Measurements from ENCODE around the gene TUBA8. TPM values are rescaled to one million over a fixed set of nuclear protein-coding genes. Genes with fewer than 3 reads are reported as not detected.

The TUBA8 gene
- total and polyA plus RNA-seq, 3 experiments from 2014 or later = 1.2 to 1.6 TPM; not detected in 1

- H3K4me1 Mint-ChIP-seq = peaks cover 57 to 67% (median 67%) of the 10 kb centered on the region in 3 donors
These were observed 32.1 kb upstream of the TUBA8 start for GRCh38 chr22:18078329-18079041.

DNA sequence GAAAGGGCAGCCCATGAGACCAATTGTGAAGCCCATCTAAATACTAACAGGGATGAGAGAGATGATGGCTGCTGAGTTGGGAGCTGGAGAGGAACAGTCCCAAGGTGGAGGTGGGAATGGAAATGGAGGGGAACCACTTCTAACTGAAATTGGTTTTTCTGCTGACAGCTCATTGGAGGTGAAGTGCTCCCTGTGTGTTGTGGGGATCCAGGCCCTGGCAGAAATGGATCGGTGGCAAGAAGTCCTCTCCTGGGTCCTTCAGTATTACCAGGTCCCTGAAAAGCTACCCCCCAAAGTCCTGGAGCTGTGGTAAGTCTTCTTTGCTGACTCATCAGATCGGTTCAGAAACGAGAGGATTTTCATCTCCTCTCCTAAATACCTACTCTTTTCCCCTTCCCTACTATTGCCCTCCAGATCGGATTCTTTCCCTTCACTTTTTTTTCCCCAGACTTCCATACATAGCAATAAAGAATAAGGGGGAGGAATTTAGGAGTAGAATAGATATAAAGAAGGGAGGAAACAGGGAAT lies 30.8 kb upstream of the TUBA8 start:
- H3K4me1 Mint-ChIP-seq = peaks cover 57 to 67% (median 67%) of the 10 kb centered on the region in 3 donors
- H3K36me3 Mint-ChIP-seq = peaks cover 5 to 57% (median 26%) of the 10 kb centered on the region in 3 donors
- Histone ChIP-seq H3K27me3 (ENCODE audit: insufficient read depth, low read length, poor library complexity, severe bottlenecking) (no peaks in the 10 kb centered on the region), H3K36me3 (ENCODE audit: insufficient read depth, low read length) (peaks cover 19% of the 10 kb centered on the region), H3K4me3 (ENCODE audit: low read length) (no peak overlapping the region), H3K9me3 (ENCODE audit: low read length) (no peaks in the 10 kb centered on the region), H3K4me1 (ENCODE audit: insufficient read depth, low read length) (peaks cover 37% of the 10 kb centered on the region), H3K27ac (ENCODE audit: low read depth, low read length) (no peak overlapping the region)
- ChIA-PET CTCF (interaction anchor here (1.4 kb wide), 1 partner anchor 338 kb away, joined by 5 read pairs; no protein-coding TSS in a partner anchor), POLR2A (interaction anchor here (1.4 kb wide), 1 partner anchor 10 kb away, joined by 3 read pairs; no protein-coding TSS in a partner anchor)
- H3K27ac Mint-ChIP-seq = peak overlapping the region in 6 of 8 donors; percentile 51 to 92 (median 66)
- DNase-seq = no peak
- H3K9me3 Mint-ChIP-seq = no peaks in the 10 kb centered on the region
- peak overlapping the region; percentile 79 to 99 (median 93) for H3K4me3 Mint-ChIP-seq
- no peaks in the 10 kb centered on the region for H3K27me3 Mint-ChIP-seq

More at GRCh38 chr22:18078329-18079041, 32.1 kb upstream of the TUBA8 start:
- CTCF ChIA-PET = interaction anchor here (0.8 to 7.4 kb wide), 4 partner anchors 73 to 907 kb away, joined by 3 to 115 read pairs (median 4); no protein-coding TSS in a partner anchor
- peak overlapping the region; percentile 81 to 100 (median 97) for H3K27ac Mint-ChIP-seq
- no peaks in the 10 kb centered on the region for H3K27me3 Mint-ChIP-seq
- peak overlapping the region; percentile 91 to 99 (median 95) for H3K4me3 Mint-ChIP-seq
- H3K9me3 Mint-ChIP-seq = no peaks in the 10 kb centered on the region
- POLR2A ChIA-PET = interaction anchor here (1.4 to 2.0 kb wide), 3 partner anchors 11 to 71 kb away, joined by 3 to 24 read pairs (median 4); partner anchors contain the start of gene USP18
- Histone ChIP-seq H3K27me3 (ENCODE audit: insufficient read depth, low read length, poor library complexity, severe bottlenecking) (no peaks in the 10 kb centered on the region), H3K4me1 (ENCODE audit: insufficient read depth, low read length) (peaks cover 37% of the 10 kb centered on the region), H3K36me3 (ENCODE audit: insufficient read depth, low read length) (peaks cover 14% of the 10 kb centered on the region), H3K9me3 (ENCODE audit: low read length) (no peaks in the 10 kb centered on the region), H3K4me3 (ENCODE audit: low read length) (peak overlapping the region; percentile 93), H3K27ac (ENCODE audit: low read depth, low read length) (peak overlapping the region; percentile 84)
- H3K36me3 Mint-ChIP-seq = peaks cover 5 to 50% (median 26%) of the 10 kb centered on the region in 3 donors
- DNase-seq = peak in 4 of 5 donors; percentile 10 to 58 (median 33)

- Histone ChIP-seq H3K4me1 (ENCODE audit: insufficient read depth, low read length) (peaks cover 30% of the 10 kb centered on the region), H3K27me3 (ENCODE audit: insufficient read depth, low read length, poor library complexity, severe bottlenecking) (no peaks in the 10 kb centered on the region), H3K9me3 (ENCODE audit: low read length) (no peaks in the 10 kb centered on the region), H3K4me3 (ENCODE audit: low read length) (no peak overlapping the region), H3K36me3 (ENCODE audit: insufficient read depth, low read length) (peaks cover 19% of the 10 kb centered on the region), H3K27ac (ENCODE audit: low read depth, low read length) (no peak overlapping the region)
- ChIA-PET CTCF (interaction anchor here (0.6 kb wide), 1 partner anchor 24 kb away, joined by 3 read pairs; no protein-coding TSS in a partner anchor), POLR2A (no interaction called here)
- no peaks in the 10 kb centered on the region for H3K27me3 Mint-ChIP-seq
- H3K4me3 Mint-ChIP-seq = peak overlapping the region in 1 of 7 donors; percentile 67
- peaks cover 5 to 73% (median 29%) of the 10 kb centered on the region in 3 donors for H3K36me3 Mint-ChIP-seq
- no peaks in the 10 kb centered on the region for H3K9me3 Mint-ChIP-seq
- H3K4me1 Mint-ChIP-seq = peaks cover 51 to 60% (median 59%) of the 10 kb centered on the region in 3 donors
- no peak for DNase-seq
- peak overlapping the region in 3 of 8 donors; percentile 9 to 92 (median 22) for H3K27ac Mint-ChIP-seq
These were observed 29.2 kb upstream of the TUBA8 start for GRCh38 chr22:18081416-18081815.

DNA sequence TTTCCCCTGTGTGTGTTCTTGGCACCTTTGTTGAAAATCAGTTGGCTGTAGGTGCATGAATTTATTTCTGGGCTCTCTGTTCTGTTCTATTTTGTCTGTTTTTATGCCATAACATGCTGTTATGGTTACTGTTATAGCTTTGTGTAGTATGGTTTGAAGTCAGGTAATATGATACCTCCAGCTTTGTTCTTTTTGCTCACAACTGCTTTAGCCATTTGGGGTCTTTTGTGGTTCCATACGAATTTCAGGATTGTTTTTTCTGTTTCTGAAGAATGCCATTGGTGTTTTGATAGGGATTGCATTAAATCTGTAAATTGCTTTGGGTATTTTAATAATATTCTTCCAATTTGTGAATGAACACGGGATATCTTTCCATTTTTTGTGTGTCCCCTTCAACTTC lies 28.1 kb upstream of the TUBA8 start:
- H3K27me3 Mint-ChIP-seq = no peaks in the 10 kb centered on the region
- Histone ChIP-seq H3K27me3 (ENCODE audit: insufficient read depth, low read length, poor library complexity, severe bottlenecking) (no peaks in the 10 kb centered on the region), H3K4me1 (ENCODE audit: insufficient read depth, low read length) (peaks cover 20% of the 10 kb centered on the region), H3K9me3 (ENCODE audit: low read length) (no peaks in the 10 kb centered on the region), H3K27ac (ENCODE audit: low read depth, low read length) (no peak overlapping the region), H3K4me3 (ENCODE audit: low read length) (no peak overlapping the region), H3K36me3 (ENCODE audit: insufficient read depth, low read length) (peaks cover 24% of the 10 kb centered on the region)
- DNase-seq = no peak
- H3K4me1 Mint-ChIP-seq = peaks cover 43 to 50% (median 50%) of the 10 kb centered on the region in 3 donors
- no peaks in the 10 kb centered on the region for H3K9me3 Mint-ChIP-seq
- peak overlapping the region in 1 of 8 donors; percentile 17 for H3K27ac Mint-ChIP-seq
- peaks cover 5 to 82% (median 29%) of the 10 kb centered on the region in 3 donors for H3K36me3 Mint-ChIP-seq
- peak overlapping the region in 1 of 7 donors; percentile 67 for H3K4me3 Mint-ChIP-seq
- POLR2A ChIA-PET = no interaction called here
- CTCF ChIA-PET = no interaction called here

- ChIA-PET POLR2A (no interaction called here), CTCF (no interaction called here)
- Histone ChIP-seq H3K27ac (ENCODE audit: low read depth, low read length) (no peak overlapping the region), H3K4me3 (ENCODE audit: low read length) (no peak overlapping the region), H3K27me3 (ENCODE audit: insufficient read depth, low read length, poor library complexity, severe bottlenecking) (no peaks in the 10 kb centered on the region), H3K36me3 (ENCODE audit: insufficient read depth, low read length) (peaks cover 33% of the 10 kb centered on the region), H3K4me1 (ENCODE audit: insufficient read depth, low read length) (peaks cover 20% of the 10 kb centered on the region), H3K9me3 (ENCODE audit: low read length) (no peaks in the 10 kb centered on the region)
- peak overlapping the region in 2 of 8 donors; percentile 36 to 43 for H3K27ac Mint-ChIP-seq
- peaks cover 5 to 87% (median 29%) of the 10 kb centered on the region in 3 donors for H3K36me3 Mint-ChIP-seq
- peaks cover 38 to 45% (median 44%) of the 10 kb centered on the region in 3 donors for H3K4me1 Mint-ChIP-seq
- no peaks in the 10 kb centered on the region for H3K9me3 Mint-ChIP-seq
- no peaks in the 10 kb centered on the region for H3K27me3 Mint-ChIP-seq
- peak overlapping the region in 1 of 7 donors; percentile 23 for H3K4me3 Mint-ChIP-seq
- DNase-seq = no peak
These were observed 27.2 kb upstream of the TUBA8 start for GRCh38 chr22:18083406-18083805.

DNA sequence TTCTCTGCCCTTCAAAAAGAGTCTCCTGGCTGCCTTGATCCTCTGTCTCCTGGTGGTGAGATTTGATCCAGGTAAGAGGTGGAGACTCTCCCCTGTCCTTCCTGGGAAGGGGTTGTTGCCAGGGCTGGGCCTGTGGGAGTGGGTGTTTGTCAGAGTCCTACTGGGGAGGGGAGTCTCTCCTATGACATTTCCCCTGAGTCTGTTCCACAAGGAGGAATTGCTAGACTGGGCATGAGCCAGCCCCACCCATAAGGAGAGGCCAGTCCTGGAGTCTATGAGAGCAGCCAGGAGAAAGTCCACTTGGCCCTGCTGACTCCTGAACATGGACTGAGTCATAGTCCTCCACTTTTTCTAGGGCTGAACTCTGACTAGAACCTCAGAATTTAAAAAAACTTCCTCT lies 25.4 kb upstream of the TUBA8 start:
- Histone ChIP-seq H3K36me3 (ENCODE audit: insufficient read depth, low read length) (peaks cover 34% of the 10 kb centered on the region), H3K27me3 (ENCODE audit: insufficient read depth, low read length, poor library complexity, severe bottlenecking) (no peaks in the 10 kb centered on the region), H3K4me3 (ENCODE audit: low read length) (no peak overlapping the region), H3K27ac (ENCODE audit: low read depth, low read length) (no peak overlapping the region), H3K9me3 (ENCODE audit: low read length) (no peaks in the 10 kb centered on the region), H3K4me1 (ENCODE audit: insufficient read depth, low read length) (peaks cover 7% of the 10 kb centered on the region)
- Mint-ChIP-seq H3K4me3 (no peak overlapping the region), H3K36me3 (peaks cover 8 to 88% (median 32%) of the 10 kb centered on the region in 3 donors), H3K9me3 (no peaks in the 10 kb centered on the region), H3K4me1 (peaks cover 27 to 38% (median 36%) of the 10 kb centered on the region in 3 donors), H3K27me3 (no peaks in the 10 kb centered on the region), H3K27ac (no peak overlapping the region)
- no peak for DNase-seq
- ChIA-PET CTCF (no interaction called here), POLR2A (no interaction called here)

- DNase-seq = no peak
- Histone ChIP-seq H3K4me1 (ENCODE audit: insufficient read depth, low read length) (no peaks in the 10 kb centered on the region), H3K27ac (ENCODE audit: low read depth, low read length) (no peak overlapping the region), H3K9me3 (ENCODE audit: low read length) (no peaks in the 10 kb centered on the region), H3K4me3 (ENCODE audit: low read length) (no peak overlapping the region), H3K27me3 (ENCODE audit: insufficient read depth, low read length, poor library complexity, severe bottlenecking) (no peaks in the 10 kb centered on the region), H3K36me3 (ENCODE audit: insufficient read depth, low read length) (peaks cover 32% of the 10 kb centered on the region)
- Mint-ChIP-seq H3K9me3 (no peaks in the 10 kb centered on the region), H3K27ac (peak overlapping the region in 1 of 8 donors; percentile 51), H3K4me1 (peaks cover 21 to 39% (median 35%) of the 10 kb centered on the region in 3 donors), H3K4me3 (no peak overlapping the region), H3K27me3 (no peaks in the 10 kb centered on the region), H3K36me3 (peaks cover 3 to 83% (median 13%) of the 10 kb centered on the region in 3 donors)
- POLR2A ChIA-PET = no interaction called here
- CTCF ChIA-PET = interaction anchor here (1.5 kb wide), 1 partner anchor 11 kb away, joined by 3 read pairs; no protein-coding TSS in a partner anchor
These were observed 23.2 kb upstream of the TUBA8 start for GRCh38 chr22:18087350-18087855.
